H1 (cell line): ENCODE measurements around the gene PIEZO1.

Source experiments
- BRCA1 ChIP-seq: IDR thresholded peaks from 2 replicates; pipeline ENCODE4 v1.6.1; 2012; ENCODE audit warnings: low read depth, low read length, improper control_type of control experiment
- CTCF ChIP-seq, 3 experiments: IDR thresholded peaks; 1 replicate in 2 of 3; 2 replicates in 1 of 3; pipeline versions ENCODE4 v1.5.1 to v1.6.1; 2011; ENCODE audit warnings: low read length in 3 of 3, mild to moderate bottlenecking in 3 of 3, inconsistent platforms in 2 of 3, low read depth in 1 of 3, moderate library complexity in 1 of 3; ENCODE audit not compliant: insufficient read depth in 1 of 3; ENCODE audit errors: control extremely low read depth in 1 of 3
- EP300 ChIP-seq, 2 experiments: IDR thresholded peaks; 1 replicate in 1 of 2; 2 replicates in 1 of 2; pipeline ENCODE4 v1.6.1; 2011 to 2012; ENCODE audit warnings: low read depth in 2 of 2, low read length in 2 of 2, mild to moderate bottlenecking in 2 of 2, borderline replicate concordance in 1 of 2, inconsistent platforms in 1 of 2, moderate library complexity in 1 of 2
- FOSL1 ChIP-seq: IDR thresholded peaks from 2 replicates; pipeline ENCODE4 v1.6.1; 2011; ENCODE audit warnings: mild to moderate bottlenecking, low read depth, low read length, moderate library complexity; ENCODE audit not compliant: insufficient read depth
- GTF2F1 ChIP-seq: IDR thresholded peaks from 2 replicates; pipeline ENCODE4 v1.6.1; 2012; ENCODE audit warnings: low read depth, low read length, improper control_type of control experiment, borderline replicate concordance
- JUN ChIP-seq: IDR thresholded peaks from 2 replicates; pipeline ENCODE4 v1.6.1; 2011; ENCODE audit warnings: low read depth, mild to moderate bottlenecking, improper control_type of control experiment, low read length
- MAX ChIP-seq: IDR thresholded peaks from 2 replicates; pipeline ENCODE4 v1.6.1; 2012; ENCODE audit warnings: inconsistent platforms
- POLR2AphosphoS5 ChIP-seq: IDR thresholded peaks from 2 replicates; pipeline ENCODE4 v1.6.1; 2011; ENCODE audit warnings: low read depth, low read length
- RFX5 ChIP-seq: IDR thresholded peaks from 2 replicates; pipeline ENCODE4 v1.6.1; 2011; ENCODE audit warnings: low read depth, low read length, improper control_type of control experiment, borderline replicate concordance
- SRF ChIP-seq: IDR thresholded peaks from 2 replicates; pipeline ENCODE4 v1.6.1; 2011; ENCODE audit warnings: mild to moderate bottlenecking, low read depth, low read length, moderate library complexity
- SUZ12 ChIP-seq: fragments of 200-600 bp; sonication (generic); IDR thresholded peaks from 2 replicates; pipeline ENCODE4 v1.6.1; 2012; ENCODE audit warnings: mild to moderate bottlenecking, inconsistent platforms, low read length, moderate library complexity, mixed read lengths
- TAF1 ChIP-seq: IDR thresholded peaks from 2 replicates; pipeline ENCODE4 v1.6.1; 2011; ENCODE audit warnings: mild to moderate bottlenecking, low read depth, low read length
- TCF12 ChIP-seq: IDR thresholded peaks from 2 replicates; pipeline ENCODE4 v1.6.1; 2011; ENCODE audit warnings: low read depth, mild to moderate bottlenecking, low read length
- TEAD4 ChIP-seq: IDR thresholded peaks from 2 replicates; pipeline ENCODE4 v1.6.1; 2012; ENCODE audit warnings: low read depth, low read length, inconsistent platforms, mixed read lengths

GRCh38 chr16:88762941-88763340 is 22.1 kb downstream of the PIEZO1 start:
- TF ChIP-seq POLR2AphosphoS5 (no peak), BRCA1 (no peak), RFX5 (no peak), CTCF (IDR thresholded peaks at IDR 0.05; ENCODE audit: control extremely low read depth in 1 of 3, insufficient read depth in 1 of 3, low read depth in 1 of 3, low read length in 3 of 3) (no peak), MAX (no peak), JUN (no peak), SUZ12 (no peak), TAF1 (no peak), EP300 (IDR thresholded peaks at IDR 0.05; ENCODE audit: borderline replicate concordance in 1 of 2, low read depth in 2 of 2, low read length in 2 of 2) (no peak), GTF2F1 (no peak), FOSL1 (no peak), TEAD4 (no peak), TCF12 (no peak), SRF (no peak)
